Activated gamma-delta T cell treated with Interleukin-2 at 50 U/mL for 16 hours (primary cell): ENCODE data around the gene SAMD4A.
"Not testable (repeated sequence)": the region's sequence is repeated elsewhere in the genome, so short reads cannot be mapped to it uniquely, and the experiment has no call there.

ENCODE experiments used
- DNase-seq: peaks from one replicate; pipeline ENCODE4 v3.0.0-alpha.2; 2020

Gene SAMD4A

DNA sequence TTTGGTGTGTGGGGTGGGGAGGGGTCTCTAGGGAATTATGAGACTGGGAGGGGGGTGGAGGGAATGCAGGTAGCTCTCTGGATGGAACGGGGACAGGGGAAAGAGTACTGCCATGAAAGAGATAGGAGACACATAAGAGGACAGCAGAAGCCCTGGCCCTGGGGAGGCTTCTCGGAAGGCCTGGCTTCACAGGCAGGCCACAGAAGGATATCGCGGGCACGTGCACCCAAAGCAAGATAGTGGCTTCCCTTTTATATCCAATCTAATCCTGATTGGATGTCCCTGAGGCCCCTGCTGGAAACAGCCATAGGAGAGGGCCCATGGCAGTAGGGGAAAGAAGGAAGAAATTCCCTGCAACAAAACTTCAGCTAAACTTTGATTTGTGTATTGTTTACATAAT, 222.2 kb downstream of the SAMD4A start:
- no peak for DNase-seq

DNA sequence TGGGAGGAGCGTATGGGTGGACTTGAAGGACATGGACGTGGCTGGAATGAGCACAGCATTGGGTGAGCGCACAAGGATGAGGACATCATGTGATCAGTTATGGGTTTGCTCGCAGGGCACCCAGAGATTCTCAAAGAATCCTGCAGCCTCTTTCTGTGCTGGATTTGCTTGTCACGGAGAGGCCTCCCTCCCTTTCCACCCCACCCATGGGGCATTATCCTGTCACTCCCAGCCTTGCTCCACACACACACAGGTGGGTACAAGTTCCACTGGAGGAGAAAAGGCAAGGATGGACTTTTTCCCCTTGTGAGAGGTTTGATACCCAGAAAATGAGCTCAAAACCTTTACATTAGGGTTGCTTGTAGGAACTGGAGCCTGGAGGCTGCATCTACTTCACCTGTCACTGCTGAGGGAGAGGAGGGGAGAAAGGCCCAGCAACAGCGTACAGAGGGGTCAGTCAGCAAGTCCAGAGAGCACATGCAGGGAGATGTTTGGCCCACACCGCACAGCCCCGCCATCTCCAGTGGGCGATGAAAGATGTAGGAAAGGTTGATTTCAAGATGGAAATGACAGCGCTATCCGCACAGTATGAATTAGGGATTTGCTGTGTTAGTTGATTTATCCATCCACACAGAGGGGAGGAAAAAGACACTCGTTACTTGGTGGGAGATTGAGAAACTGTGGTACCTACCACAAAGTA, 223.0 kb downstream of the SAMD4A start:
- DNase-seq, result no peak

DNA sequence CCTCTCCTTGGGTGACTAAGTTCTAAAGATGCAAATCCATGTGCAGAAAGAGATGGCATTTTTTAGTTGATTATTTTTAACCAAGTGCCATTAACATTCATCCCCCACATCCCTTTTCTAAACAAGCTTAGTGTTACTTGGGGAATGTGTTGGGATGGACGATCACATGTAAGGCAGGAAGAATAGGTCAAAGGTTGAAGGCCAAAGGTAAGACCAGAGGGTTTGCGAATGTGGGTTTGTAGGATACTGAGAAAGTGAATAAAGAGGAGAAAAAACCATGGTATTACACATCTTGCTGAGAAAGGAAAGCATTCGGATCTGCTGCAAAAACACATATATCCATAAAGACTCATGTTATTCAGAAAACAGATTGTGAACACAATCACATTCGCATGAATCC, 224.1 kb downstream of the SAMD4A start:
- no peak for DNase-seq

DNA sequence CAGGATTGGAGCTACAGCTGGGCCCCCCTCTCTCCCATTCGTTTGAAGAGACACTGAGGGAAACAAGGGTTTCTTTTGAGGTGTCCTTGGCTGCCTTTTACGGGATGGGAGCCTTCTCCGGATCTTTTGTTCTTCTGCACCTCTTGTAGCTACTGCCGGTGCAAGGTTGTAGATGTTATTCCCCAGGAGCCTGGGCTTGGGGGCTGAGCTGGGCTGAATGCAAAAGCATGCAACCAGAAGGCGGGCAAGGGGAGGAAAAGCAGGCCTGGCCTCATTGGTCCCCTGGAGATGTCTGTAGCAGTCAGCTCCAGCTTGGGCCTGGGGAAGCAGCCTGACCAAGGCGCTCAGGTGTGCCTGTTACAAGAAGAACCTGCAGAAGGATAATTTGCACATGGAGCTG, 225.4 kb downstream of the SAMD4A start:
- no peak for DNase-seq

DNA sequence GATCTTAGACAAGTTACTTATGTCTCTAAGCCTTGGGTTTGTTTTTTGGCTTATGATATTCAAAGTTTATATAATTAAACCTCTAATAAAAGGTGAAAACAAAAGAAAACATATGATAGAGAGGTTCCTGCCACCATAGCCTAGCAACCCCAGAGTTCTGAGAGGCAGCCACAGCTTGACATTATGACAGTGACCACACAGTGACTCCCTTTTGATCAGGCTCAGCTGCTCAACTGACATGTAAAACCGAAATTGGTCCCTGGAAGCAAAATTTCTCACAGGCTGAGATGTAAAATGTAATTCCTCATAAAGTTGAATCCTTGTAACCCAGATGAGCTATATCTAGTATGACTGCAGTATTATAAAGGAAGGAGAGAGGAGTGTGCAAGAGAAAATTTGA, 227.2 kb downstream of the SAMD4A start:
- DNase-seq, result no peak

DNA sequence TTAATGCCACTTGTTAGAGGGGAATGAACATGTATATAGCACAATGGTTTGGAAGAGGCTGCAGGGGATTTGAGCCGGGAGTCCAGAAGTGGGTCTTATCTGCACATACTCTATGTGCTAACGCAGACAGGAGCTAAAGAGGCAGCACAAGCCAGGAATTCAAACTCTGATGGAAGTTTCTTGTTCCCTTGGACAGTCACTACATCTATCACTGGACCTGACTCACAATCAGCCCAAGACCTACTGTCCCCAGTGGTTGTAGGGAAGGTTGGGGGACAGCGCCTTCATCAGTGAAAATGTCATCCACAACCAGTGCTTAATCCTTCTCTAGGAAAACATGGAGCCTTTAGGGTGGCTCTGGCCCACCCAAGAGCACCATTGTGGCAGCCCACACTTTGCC, 227.9 kb downstream of the SAMD4A start:
- DNase-seq, result no peak

DNA sequence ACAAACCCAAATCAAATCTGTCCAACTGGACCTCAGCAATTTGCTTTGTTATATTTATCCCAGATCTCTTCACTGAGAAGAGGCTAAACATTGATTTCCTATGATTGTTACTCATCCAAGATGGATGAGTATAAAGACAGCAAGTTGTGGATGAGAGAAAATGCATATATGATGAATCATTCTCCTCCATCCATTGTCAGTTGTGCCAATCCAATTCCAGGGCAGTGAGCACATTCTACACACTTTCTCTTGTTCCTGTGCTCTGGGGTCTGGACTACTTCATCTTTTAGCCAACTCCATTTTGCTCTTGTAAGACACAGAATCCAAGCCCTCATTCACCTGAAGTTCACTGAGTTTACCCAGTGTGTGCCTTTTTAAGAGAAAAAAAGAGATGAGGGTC, 230.0 kb downstream of the SAMD4A start:
- no peak for DNase-seq

DNA sequence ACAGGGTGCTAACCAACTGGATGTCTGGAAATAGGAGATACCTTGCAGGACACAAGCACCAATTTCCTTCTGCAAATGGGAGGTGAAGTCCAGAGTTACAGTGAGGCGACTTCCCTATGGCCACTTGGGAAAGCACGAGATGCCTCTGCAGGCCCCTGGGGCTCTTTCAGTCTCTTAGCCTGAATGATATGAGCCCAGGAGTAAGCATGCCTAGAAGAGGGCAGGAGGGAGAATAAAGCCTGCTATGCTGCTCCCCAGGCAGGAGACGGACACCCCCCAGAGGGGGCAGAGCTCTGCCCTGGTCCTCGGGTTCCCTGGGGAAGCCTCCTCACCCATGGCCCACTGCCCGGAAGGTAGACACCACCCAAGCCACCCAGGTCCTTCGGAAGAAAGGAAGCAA, 230.6 kb downstream of the SAMD4A start:
- DNase-seq, result no peak

DNA sequence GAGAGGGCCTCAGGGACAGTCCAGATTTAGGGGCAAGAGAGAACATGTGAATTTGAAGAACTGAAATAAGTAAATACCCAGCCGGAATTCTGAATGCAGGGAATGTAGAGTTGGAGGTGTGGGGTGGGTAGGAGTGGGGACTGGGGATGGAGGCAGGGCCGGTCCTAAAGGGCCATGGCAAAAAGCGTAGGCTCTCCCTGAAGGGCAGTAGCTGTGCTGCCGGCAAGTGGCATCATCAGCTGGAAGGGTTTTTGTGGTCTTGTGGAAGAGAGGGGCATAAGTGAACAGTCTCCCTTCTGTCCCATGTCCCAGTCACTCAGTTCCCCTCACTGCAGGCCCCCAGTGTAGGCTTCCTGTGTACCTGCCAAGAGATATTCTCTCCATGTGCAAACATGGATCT, 231.1 kb downstream of the SAMD4A start:
- no peak for DNase-seq

DNA sequence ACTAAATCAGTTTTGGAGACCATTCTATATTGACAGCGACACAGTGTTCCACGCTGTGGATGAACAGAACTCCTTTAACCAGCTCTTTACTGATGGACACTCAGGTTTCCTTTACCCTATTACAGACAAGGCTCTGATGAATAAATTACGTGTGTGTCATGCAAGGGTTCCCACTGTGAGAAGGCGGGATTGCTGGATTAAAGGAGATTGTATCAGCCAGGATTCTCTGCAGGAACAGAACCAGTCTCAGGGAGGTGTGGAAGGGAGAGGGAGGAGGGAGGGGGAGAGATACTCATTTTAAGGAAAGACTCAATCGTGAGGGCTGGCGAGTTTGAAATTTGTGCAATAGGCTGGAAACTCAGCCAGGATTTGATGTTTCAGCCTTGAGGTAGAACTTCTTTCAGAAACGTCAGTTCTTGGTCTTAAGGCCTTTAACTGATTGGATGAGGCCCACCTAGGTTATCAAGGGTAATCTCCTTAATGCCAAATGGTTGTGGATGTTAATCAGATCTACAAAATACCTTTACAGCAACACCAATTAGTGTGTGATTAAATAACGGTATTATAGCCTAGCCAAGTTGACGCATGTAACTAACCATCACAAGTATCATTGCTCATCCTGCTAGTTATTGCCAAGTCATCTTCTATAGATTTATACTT, 231.7 kb downstream of the SAMD4A start:
- no peak for DNase-seq

DNA sequence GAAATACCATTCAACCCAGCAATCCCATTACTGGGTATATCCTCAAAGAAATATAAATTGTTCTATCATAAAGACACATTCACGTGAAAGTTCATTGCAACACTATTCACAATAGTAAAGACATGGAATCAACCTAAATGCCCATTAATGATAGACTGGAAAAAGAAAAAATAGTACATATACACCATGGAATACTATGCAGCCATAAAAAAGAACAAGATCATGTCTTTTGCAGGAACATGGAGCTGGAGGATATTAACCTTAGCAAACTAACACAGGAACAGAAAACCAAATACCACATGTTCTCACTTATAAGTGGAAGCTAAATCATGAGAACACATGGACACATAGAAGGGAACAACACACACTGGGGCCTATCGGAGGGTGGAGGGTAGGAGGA, 234.6 kb downstream of the SAMD4A start:
- DNase-seq, result not testable (repeated sequence)

DNA sequence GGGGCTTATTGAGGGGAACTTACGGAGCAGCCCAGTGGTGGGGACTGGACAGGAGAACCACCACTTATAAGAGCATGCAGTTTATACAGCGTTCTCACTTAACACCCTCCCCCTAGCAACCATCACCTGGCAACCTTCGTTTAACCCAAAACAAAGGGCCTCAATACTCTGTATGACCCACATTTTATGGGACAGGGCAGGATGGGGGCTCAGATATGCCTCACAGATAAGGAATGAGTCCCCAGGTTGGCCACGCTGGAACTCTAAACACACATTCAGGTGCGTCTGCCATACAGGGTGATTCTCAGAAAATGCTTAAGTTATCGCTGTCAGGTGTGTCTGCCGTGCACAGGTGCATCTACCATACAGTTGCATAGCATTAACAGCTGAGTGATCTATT, 236.5 kb downstream of the SAMD4A start:
- no peak for DNase-seq

DNA sequence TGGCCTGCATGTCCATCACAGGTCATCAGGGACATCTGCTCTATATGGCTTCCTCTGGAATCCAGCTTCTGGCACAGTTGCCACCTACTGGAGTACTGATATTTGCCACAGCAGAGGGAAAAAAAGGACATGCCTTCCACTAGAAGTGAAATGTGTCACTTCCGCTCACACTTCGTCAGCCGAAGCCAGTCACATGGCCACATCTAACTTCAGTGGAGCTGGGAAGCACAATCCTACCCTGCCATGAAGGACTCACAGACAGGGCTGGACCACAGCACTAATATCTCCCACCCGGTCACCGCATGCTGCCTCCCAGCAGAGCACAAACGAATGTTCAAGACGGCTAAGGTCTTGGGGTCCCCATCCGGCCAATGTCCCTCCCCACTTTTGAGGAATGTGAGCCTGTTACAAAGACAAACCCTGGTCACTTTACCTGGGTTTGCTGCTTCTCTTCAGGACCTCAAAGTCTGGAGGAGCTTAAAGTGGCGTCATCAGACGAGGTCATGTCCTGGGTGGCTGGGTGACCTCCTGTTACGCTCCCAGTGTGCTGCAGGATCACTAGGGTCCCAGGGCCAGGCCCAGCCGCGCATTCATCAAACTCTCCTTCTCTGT, 237.1 kb downstream of the SAMD4A start:
- no peak for DNase-seq

DNA sequence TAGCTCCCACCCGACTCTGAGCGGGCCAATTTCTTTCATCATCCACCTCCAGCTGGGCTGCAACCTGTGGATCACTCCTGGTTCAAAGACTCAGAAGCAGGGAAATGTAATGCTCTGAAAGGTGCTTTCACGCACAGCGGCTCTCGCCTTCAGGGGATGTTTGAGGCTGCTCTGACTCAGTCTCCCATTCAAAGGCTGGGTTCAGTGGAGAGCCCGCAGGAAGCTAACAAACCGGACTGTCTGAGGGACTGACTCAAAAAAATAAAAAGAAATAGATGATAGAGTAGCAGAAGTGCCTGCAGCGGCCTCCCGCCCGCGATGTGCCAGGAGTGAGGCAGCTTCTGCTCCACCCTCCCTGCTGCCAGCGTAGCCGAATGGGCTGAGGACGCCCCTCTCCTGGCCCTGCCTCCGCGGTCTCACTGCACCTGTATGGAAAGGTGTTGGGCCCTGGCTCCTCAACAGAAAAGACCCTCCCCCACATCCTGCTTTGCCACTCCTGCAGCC, 237.7 kb downstream of the SAMD4A start:
- DNase-seq, result no peak

DNA sequence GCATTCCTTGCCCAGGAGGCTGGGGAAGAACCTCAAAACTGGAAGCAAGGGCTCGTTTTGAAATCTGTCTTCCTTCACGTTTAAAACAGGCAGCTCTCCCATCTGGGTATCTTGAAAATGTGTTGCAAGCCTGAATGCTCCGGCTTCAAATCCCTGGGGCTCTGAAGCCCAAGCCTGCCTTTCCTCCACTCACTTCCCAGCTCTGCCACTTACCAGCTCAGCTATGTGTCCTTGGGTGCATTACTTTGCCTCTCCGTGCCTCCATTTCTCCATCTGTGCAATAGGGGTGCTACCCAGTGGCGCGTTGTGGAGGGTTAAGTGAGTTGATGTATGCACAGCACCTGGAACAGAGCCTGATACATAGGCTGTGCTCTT, 238.1 kb downstream of the SAMD4A start:
- no peak for DNase-seq

DNA sequence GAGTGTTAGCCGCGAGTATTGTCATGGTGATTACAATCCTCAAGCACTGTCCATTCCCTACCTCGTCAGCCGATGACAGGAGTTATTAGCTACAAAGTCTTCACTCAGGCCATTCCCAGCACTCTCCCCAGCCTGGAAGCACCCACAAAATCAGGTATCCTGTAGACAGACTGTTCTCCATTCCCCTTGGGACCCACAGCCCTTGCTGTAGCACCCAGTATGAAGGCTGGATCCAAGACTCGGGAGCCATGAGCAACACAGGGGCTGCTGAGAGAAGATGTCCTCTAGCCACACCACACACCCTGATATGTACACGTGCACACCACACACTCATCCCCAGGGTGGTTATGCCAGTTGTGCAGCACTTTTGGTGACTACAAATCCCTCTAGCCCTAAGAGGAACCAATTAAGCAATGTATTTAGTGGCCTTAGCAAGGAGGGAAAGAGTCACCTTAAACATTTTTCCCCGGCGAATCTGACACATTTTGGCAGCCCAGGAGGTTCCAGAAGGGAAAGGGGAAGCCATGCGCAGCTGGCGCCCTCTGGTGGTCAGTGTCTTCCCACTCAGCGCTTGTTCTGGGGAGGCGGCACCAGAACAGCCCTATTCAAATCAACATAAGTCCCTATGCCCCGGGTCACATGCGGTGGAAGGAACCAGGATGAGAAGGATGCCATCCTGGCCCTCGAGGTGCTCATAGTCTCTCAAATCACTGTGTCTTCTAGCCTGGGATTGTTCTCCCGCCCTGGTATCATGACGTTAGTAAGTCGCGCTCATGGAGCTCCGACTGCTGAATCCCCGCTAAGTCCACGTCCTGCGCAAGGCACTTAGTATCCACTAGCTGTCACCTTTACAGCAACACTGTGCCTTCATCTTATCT, 238.8 kb downstream of the SAMD4A start:
- peak; percentile 66 for DNase-seq

DNA sequence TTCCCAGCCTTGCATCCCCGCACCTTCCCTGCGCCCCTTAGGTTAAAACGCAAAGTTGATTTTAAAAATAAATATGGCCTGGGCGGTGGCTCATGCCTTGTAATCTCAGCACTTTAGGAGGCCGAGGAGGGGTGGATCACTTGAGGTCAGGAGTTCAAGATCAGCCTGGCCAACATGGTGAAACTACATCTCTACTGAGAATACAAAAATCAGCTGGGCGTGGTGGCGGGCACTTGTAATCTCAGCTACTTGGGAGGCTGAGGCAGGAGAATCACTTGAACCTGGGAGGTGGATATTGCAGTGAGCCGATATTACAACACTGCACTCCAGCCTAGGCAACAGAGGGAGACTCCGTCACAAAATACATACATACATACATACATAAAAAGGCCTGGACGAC, 239.7 kb downstream of the SAMD4A start:
- no peak for DNase-seq

DNA sequence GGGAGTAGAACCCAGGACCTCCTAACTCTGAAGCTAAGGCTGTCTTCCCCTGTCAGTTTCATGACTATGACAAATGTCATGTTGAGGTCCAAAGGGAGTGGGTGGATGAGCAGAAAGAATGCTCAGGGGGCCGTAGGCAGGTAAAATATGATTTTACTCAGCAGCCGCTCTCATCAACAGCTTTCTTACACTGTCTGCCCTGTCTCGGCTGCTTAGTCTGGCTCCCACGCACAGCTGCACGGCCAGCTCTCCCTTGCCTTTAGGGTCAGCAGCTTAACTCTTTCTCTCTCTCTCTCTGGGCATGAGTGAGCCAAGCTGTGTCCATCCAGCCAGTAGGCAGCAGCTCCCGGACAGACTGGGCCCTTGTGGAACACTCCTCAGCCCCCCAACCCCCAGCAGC, 240.5 kb downstream of the SAMD4A start:
- DNase-seq, result no peak

DNA sequence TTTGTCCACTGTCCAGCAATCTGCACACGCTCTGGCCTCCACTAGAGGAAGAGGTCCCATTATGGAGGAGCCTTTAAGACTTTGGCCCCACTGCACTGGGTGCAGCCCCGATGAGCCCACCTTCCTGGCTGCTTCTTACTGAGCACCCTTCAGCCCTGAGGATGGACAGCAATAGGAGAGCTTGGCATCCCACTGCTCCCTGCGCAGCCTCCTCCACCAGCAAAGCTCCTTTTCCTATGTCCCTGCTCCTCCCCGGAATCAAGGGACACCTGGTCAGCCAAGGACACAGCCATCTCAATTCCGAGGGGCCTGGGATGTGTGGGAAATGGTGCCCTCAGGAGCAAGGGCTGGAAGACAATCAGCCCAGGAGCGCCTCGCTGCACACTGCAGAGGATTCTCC, 241.0 kb downstream of the SAMD4A start:
- DNase-seq, result no peak

DNA sequence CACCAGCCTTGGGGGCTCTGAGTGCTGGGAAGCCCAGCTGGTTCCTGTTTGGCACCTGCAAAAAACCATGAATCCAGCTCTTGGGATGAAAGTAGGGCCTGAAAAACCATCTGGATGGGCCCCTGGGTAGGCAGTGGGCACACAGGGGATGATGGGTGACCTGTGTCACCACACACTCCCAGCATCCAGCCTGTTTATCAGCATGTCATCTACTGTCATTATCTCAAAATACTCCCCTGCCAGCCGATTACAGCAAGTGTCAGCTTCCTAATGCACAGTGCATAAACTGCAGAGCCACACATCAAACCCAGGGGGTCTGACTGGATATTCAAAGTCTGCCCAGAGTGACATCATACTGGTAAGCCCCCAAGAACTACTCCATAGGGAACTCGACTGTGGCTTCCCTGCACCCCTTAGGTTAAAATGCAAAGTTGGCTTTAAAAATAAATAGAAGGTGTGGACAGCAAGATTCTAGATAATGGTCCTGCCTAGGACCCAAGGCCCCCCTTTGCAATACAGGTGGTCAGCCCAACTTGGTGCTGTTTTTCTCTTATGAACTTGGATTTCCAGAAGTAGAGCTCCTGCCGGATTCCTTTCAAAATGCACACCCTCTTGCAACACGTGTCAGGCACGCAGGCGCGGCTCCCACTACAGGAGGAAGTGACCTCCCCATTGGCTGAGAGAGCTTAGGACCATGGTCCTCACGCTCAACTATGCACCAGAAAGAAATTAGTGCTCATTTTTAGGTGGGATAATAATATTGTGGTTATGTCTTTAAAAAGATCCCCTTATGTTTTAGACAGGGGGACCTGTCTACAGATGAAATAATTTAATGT, 241.6 kb downstream of the SAMD4A start:
- no peak for DNase-seq

DNA sequence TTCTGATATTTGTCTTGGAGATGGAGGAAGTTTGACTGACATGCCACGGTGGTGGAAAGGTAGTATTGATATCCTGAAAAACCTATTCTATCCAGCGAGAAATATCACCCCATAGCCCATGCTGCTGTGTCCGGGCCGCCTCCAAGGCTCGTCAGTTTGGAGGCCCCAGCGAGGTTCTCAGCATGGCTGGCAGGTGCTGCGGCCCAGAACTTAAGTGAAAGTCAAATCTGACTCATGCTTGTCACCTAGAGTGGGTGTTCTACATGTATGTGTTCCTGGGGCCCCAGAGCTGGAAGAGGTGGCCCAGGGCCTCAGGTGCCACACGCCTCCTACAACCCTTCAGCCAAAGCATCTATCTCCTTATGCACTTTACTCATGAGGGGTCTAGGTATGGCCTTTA, 242.8 kb downstream of the SAMD4A start:
- no peak for DNase-seq

DNA sequence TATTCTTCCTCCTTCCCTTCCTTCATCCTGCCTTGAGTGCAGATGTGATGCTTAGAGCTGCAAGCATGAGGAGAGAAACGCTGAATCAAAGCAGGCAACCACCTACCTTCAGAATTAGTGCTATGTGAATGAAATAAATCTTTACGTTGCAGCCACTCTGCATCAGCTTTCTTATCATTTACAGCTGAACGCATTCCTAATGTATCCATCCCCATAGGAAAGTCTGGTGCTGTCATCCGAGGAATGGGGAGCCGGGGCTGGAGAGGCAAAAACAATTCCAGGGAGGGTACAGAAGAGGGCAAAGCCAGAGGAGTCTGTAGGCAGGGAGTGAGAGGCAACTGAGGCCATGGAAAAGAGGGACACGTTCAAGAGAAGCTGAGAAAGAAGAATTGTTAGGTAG, 245.7 kb downstream of the SAMD4A start:
- DNase-seq, result no peak

DNA sequence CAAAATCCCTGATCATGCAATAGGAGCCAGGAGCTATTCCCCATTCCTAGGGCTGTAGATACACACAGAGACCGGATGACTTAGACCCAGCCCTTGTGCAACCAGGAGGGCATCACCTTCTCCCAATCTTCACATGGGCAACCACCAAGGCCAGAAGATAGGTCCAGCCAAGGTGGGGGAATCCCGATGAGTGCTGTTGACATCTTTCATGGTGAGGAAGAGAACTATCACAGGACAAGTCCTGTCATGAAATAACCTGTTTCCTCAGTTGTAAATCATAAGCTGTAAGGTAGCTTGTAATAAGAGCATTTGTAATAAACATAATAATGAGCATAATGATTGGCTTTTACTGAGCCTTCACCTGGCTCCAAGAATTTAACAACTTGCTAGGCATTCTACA, 246.2 kb downstream of the SAMD4A start:
- DNase-seq, result no peak
